ENCODE measurements around the gene GALNT11. TPM values are rescaled to one million over a fixed set of nuclear protein-coding genes. Genes with fewer than 3 reads are reported as not detected.

The GALNT11 gene
- total and polyA plus RNA-seq, 4 donors = 12.0 to 21.8 (median 13.8) TPM

DNA sequence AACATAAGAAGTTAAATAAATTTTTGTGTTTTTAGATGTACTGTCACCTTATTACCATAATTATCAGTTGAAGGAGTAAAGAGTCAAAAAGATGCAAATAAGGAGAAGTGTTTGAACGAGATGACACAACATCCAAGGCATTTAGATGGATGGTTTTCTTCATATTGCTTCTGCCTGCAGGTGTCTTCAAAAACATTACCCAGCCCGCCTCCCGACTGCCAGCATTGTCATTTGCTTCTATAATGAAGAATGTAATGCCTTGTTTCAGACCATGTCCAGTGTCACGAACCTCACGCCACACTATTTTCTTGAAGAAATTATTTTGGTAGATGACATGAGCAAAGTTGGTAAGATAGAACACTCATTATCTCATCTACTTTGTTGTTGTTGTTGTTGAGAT, 42.7 kb upstream of the GALNT11 start:
- Histone ChIP-seq H3K4me3 (ENCODE audit: low read depth in 1 of 3, low read length in 3 of 3) (no peak overlapping the region), H3K36me3 (ENCODE audit: control insufficient read depth in 4 of 4, insufficient read depth in 3 of 4, low read depth in 1 of 4, low read length in 3 of 4) (no peaks in the 10 kb centered on the region), H3K4me1 (ENCODE audit: control insufficient read depth in 4 of 4, insufficient read depth in 4 of 4, low read length in 3 of 4) (no peaks in the 10 kb centered on the region), H3K27ac (ENCODE audit: low read depth in 1 of 2, low read length in 2 of 2) (no peak overlapping the region), H3K27me3 (ENCODE audit: control insufficient read depth in 4 of 4, insufficient read depth in 4 of 4, low read length in 3 of 4) (no peaks in the 10 kb centered on the region), H3K9me3 (ENCODE audit: control insufficient read depth in 4 of 4, low read length in 3 of 4) (no peaks in the 10 kb centered on the region), H3K9ac (ENCODE audit: low read depth in 1 of 2, low read length in 2 of 2) (no peak overlapping the region)
- no peak for TF ChIP-seq RXRA (IDR thresholded peaks at IDR 0.05)
- no peak for TF ChIP-seq FOXA1 (IDR thresholded peaks at IDR 0.05)
- TF ChIP-seq HNF4A (conservative IDR thresholded peaks at IDR 0.05) = no peak
- no peak for TF ChIP-seq HNF4G (IDR thresholded peaks at IDR 0.05)
- TF ChIP-seq, protein P1, sequence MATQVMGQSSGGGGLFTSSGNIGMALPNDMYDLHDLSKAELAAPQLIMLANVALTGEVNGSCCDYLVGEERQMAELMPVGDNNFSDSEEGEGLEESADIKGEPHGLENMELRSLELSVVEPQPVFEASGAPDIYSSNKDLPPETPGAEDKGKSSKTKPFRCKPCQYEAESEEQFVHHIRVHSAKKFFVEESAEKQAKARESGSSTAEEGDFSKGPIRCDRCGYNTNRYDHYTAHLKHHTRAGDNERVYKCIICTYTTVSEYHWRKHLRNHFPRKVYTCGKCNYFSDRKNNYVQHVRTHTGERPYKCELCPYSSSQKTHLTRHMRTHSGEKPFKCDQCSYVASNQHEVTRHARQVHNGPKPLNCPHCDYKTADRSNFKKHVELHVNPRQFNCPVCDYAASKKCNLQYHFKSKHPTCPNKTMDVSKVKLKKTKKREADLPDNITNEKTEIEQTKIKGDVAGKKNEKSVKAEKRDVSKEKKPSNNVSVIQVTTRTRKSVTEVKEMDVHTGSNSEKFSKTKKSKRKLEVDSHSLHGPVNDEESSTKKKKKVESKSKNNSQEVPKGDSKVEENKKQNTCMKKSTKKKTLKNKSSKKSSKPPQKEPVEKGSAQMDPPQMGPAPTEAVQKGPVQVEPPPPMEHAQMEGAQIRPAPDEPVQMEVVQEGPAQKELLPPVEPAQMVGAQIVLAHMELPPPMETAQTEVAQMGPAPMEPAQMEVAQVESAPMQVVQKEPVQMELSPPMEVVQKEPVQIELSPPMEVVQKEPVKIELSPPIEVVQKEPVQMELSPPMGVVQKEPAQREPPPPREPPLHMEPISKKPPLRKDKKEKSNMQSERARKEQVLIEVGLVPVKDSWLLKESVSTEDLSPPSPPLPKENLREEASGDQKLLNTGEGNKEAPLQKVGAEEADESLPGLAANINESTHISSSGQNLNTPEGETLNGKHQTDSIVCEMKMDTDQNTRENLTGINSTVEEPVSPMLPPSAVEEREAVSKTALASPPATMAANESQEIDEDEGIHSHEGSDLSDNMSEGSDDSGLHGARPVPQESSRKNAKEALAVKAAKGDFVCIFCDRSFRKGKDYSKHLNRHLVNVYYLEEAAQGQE (IDR thresholded peaks at IDR 0.05) = no peak
- no peak for TF ChIP-seq RAD21 (IDR thresholded peaks at IDR 0.05)
- TF ChIP-seq GABPA (IDR thresholded peaks at IDR 0.05 in 1 of 2, conservative IDR thresholded peaks at IDR 0.05 in 1 of 2) = no peak
- TF ChIP-seq EGR1 (IDR thresholded peaks at IDR 0.05; ENCODE audit: low read depth in 2 of 2) = no peak
- TF ChIP-seq NR2F2 (IDR thresholded peaks at IDR 0.05) = no peak
- TF ChIP-seq, protein P2, sequence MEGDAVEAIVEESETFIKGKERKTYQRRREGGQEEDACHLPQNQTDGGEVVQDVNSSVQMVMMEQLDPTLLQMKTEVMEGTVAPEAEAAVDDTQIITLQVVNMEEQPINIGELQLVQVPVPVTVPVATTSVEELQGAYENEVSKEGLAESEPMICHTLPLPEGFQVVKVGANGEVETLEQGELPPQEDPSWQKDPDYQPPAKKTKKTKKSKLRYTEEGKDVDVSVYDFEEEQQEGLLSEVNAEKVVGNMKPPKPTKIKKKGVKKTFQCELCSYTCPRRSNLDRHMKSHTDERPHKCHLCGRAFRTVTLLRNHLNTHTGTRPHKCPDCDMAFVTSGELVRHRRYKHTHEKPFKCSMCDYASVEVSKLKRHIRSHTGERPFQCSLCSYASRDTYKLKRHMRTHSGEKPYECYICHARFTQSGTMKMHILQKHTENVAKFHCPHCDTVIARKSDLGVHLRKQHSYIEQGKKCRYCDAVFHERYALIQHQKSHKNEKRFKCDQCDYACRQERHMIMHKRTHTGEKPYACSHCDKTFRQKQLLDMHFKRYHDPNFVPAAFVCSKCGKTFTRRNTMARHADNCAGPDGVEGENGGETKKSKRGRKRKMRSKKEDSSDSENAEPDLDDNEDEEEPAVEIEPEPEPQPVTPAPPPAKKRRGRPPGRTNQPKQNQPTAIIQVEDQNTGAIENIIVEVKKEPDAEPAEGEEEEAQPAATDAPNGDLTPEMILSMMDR (IDR thresholded peaks at IDR 0.05; ENCODE audit: low read depth, low read length, missing input control) = no peak
- TF ChIP-seq, protein P3, sequence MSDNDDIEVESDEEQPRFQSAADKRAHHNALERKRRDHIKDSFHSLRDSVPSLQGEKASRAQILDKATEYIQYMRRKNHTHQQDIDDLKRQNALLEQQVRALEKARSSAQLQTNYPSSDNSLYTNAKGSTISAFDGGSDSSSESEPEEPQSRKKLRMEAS (IDR thresholded peaks at IDR 0.05) = no peak
- 74% methylated on average over 5 of the region's 5 CpGs for WGBS
- no peak for DNase-seq (ENCODE audit: low spot score)

DNA sequence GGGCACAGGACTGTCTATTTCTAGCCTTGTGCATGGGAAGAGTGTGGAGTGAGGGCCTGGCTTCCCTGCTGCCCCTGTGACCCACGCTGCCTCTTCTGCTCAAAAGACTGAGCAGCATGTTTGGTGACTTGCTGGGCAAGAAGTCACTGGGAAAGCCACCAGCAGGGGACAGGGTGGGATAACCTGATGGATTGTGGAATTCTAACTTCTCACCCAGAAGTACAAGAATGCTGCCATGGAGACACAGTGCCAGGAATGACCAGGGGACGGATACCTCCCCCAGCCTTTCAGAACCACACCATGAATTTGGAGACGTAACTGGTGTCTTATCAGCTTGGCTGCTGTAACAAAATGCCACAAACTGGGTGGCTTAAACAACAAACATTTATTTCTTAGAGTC, 40.9 kb upstream of the GALNT11 start:
- TF ChIP-seq YY1 (IDR thresholded peaks at IDR 0.05) = no peak
- TF ChIP-seq TAF1 (conservative IDR thresholded peaks at IDR 0.05) = no peak
- TF ChIP-seq SP1 (IDR thresholded peaks at IDR 0.05) = no peak
- no peak for TF ChIP-seq RXRA (IDR thresholded peaks at IDR 0.05)
- TF ChIP-seq, protein P1 (IDR thresholded peaks at IDR 0.05) = no peak
- TF ChIP-seq, protein P4, sequence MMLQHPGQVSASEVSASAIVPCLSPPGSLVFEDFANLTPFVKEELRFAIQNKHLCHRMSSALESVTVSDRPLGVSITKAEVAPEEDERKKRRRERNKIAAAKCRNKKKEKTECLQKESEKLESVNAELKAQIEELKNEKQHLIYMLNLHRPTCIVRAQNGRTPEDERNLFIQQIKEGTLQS (IDR thresholded peaks at IDR 0.05) = no peak
- no peaks in the 10 kb centered on the region for H3K9me3 ChIP-seq (ENCODE audit: control insufficient read depth in 4 of 4, low read length in 3 of 4)
- WGBS = 87% methylated on average over 3 of the region's 3 CpGs

More for the DNA sequence above, 40.9 kb upstream of the GALNT11 start:
- Histone ChIP-seq H3K9ac (ENCODE audit: low read depth in 1 of 2, low read length in 2 of 2) (no peak overlapping the region), H3K27me3 (ENCODE audit: control insufficient read depth in 4 of 4, insufficient read depth in 4 of 4, low read length in 3 of 4) (no peaks in the 10 kb centered on the region), H3K4me1 (ENCODE audit: control insufficient read depth in 4 of 4, insufficient read depth in 4 of 4, low read length in 3 of 4) (no peaks in the 10 kb centered on the region), H3K4me3 (ENCODE audit: low read depth in 1 of 3, low read length in 3 of 3) (no peak overlapping the region), H3K36me3 (ENCODE audit: control insufficient read depth in 4 of 4, insufficient read depth in 3 of 4, low read depth in 1 of 4, low read length in 3 of 4) (no peaks in the 10 kb centered on the region), H3K27ac (ENCODE audit: low read depth in 1 of 2, low read length in 2 of 2) (no peak overlapping the region)
- no peak for DNase-seq (ENCODE audit: low spot score)
